Activated naive CD8-positive, alpha-beta T cell treated with anti-CD3 and anti-CD28 coated beads, Interleukin-2, amount 10 ng/mL, durations not matched to agents 7 days and 5 days (primary cell): Measurements from ENCODE around the gene NPR1. TPM values are rescaled to one million over a fixed set of nuclear protein-coding genes. Genes with fewer than 3 reads are reported as not detected.
"Not testable (repeated sequence)": the region's sequence is repeated elsewhere in the genome, so short reads cannot be mapped to it uniquely, and the experiment has no call there.

Source experiments
- ATAC-seq: fragments of 150-1000 bp; cut with Tn5 transposase; one replicate; pipeline ENCODE4 v1.10.0; 2021; ENCODE audit warnings: low read depth, moderate library complexity
- POLR2A ChIA-PET: fragments of 350-600 bp; sonication (Branson Sonifier 250); formaldehyde crosslinking; loops from one replicate; lab custom pipeline; 2021; ENCODE audit warnings: antibody characterized with exemption; lab: Charles Lee
- DNase-seq: peaks from one replicate; pipeline ENCODE4 v3.0.0; 2021
- H3K27ac Mint-ChIP-seq: one replicate; pipeline ENCODE4 v1.8.0; 2022; ENCODE audit warnings: mild to moderate bottlenecking, mixed read lengths
- H3K27me3 Mint-ChIP-seq: one replicate; pipeline ENCODE4 v1.8.0; 2022; ENCODE audit warnings: mild to moderate bottlenecking, moderate library complexity, mixed read lengths
- H3K36me3 Mint-ChIP-seq: one replicate; pipeline ENCODE4 v1.8.0; 2021; ENCODE audit warnings: mild to moderate bottlenecking, mixed read lengths
- H3K4me1 Mint-ChIP-seq: one replicate; pipeline ENCODE4 v1.8.0; 2021; ENCODE audit warnings: mixed read lengths
- H3K4me3 Mint-ChIP-seq: one replicate; pipeline ENCODE4 v1.8.0; 2022; ENCODE audit warnings: mild to moderate bottlenecking, moderate library complexity, mixed read lengths
- H3K9me3 Mint-ChIP-seq: one replicate; pipeline ENCODE4 v1.8.0; 2021; ENCODE audit warnings: mixed read lengths
- total RNA-seq, 2 experiments: library from RNA; stranded (reverse); gene quantifications; one replicate each; pipeline ENCODE4 v1.2.3, GENCODE V29; 2021

Gene NPR1
- total RNA-seq, 2 experiments from 2014 or later: not detected

GRCh38 chr1:153671628-153672353 lies 6.7 kb upstream of the NPR1 start:
- H3K4me3 Mint-ChIP-seq, H3K27me3 Mint-ChIP-seq, H3K9me3 Mint-ChIP-seq: not testable (repeated sequence)
- Mint-ChIP-seq H3K27ac (peak overlapping the region; percentile 85), H3K4me1 (peaks cover 23% of the 10 kb centered on the region), H3K36me3 (peaks cover 29% of the 10 kb centered on the region)
- POLR2A ChIA-PET: interaction anchor here (0.9 to 3.0 kb wide), 8 partner anchors 12 to 318 kb away, joined by 3 to 28 read pairs (median 5); partner anchors contain the start of genes CHTOP, INTS3, SLC27A3 and SNAPIN
- peak; percentile 25 for ATAC-seq
- DNase-seq: peak; percentile 70

- ATAC-seq (no peak), DNase-seq (no peak)
- Mint-ChIP-seq H3K27me3 (peaks cover 19% of the 10 kb centered on the region), H3K4me3 (no peak overlapping the region), H3K27ac (no peak overlapping the region), H3K4me1 (peaks cover 26% of the 10 kb centered on the region), H3K9me3 (no peaks in the 10 kb centered on the region), H3K36me3 (peaks cover 16% of the 10 kb centered on the region)
- POLR2A ChIA-PET: interaction anchor here (0.7 to 1.0 kb wide), 3 partner anchors 8 to 113 kb away, joined by 3 to 4 read pairs (median 4); no protein-coding TSS in a partner anchor
Observed at GRCh38 chr1:153673511-153673910, 5.0 kb upstream of the NPR1 start.

- DNase-seq: peak; percentile 52
- Mint-ChIP-seq H3K27me3 (peaks cover 56% of the 10 kb centered on the region), H3K36me3 (no peaks in the 10 kb centered on the region), H3K4me3 (peak overlapping the region; percentile 79), H3K27ac (no peak overlapping the region), H3K4me1 (peaks cover 20% of the 10 kb centered on the region), H3K9me3 (no peaks in the 10 kb centered on the region)
- peak; percentile 49 for ATAC-seq
- POLR2A ChIA-PET: interaction anchor here (0.7 to 1.2 kb wide), 2 partner anchors 47 to 98 kb away, joined by 3 to 5 read pairs; partner anchors contain the start of gene SLC27A3
Observed at GRCh38 chr1:153677718-153678518, 570 bp upstream of the NPR1 start.

- H3K36me3 Mint-ChIP-seq: no peaks in the 10 kb centered on the region
- no peak overlapping the region for H3K27ac Mint-ChIP-seq
- H3K27me3 Mint-ChIP-seq: peaks cover 56% of the 10 kb centered on the region
- POLR2A ChIA-PET: interaction anchor here (2.3 kb wide), 1 partner anchor 311 kb away, joined by 6 read pairs; the partner anchor contains the start of gene RPS27
- peaks cover 20% of the 10 kb centered on the region for H3K4me1 Mint-ChIP-seq
- ATAC-seq: peak; percentile 60
- no peaks in the 10 kb centered on the region for H3K9me3 Mint-ChIP-seq
- H3K4me3 Mint-ChIP-seq: peak overlapping the region; percentile 79
- peak; percentile 63 for DNase-seq
Observed at GRCh38 chr1:153679337-153680119, 1.0 kb downstream of the NPR1 start.

GRCh38 chr1:153680120-153680403 lies 1.6 kb downstream of the NPR1 start:
- H3K27ac Mint-ChIP-seq: no peak overlapping the region
- H3K9me3 Mint-ChIP-seq: no peaks in the 10 kb centered on the region
- H3K27me3 Mint-ChIP-seq: peaks cover 56% of the 10 kb centered on the region
- no peaks in the 10 kb centered on the region for H3K36me3 Mint-ChIP-seq
- ATAC-seq: no peak
- H3K4me3 Mint-ChIP-seq: peak overlapping the region; percentile 79
- POLR2A ChIA-PET: interaction anchor here (2.3 kb wide), 1 partner anchor 311 kb away, joined by 6 read pairs; the partner anchor contains the start of gene RPS27
- H3K4me1 Mint-ChIP-seq: peaks cover 20% of the 10 kb centered on the region
- no peak for DNase-seq

- Mint-ChIP-seq H3K27me3 (peaks cover 47% of the 10 kb centered on the region), H3K4me1 (peaks cover 16% of the 10 kb centered on the region), H3K27ac (no peak overlapping the region), H3K4me3 (no peak overlapping the region), H3K36me3 (no peaks in the 10 kb centered on the region), H3K9me3 (no peaks in the 10 kb centered on the region)
- ATAC-seq (no peak), DNase-seq (no peak)
- POLR2A ChIA-PET: no interaction called here
Observed at GRCh38 chr1:153682730-153683129, 4.2 kb downstream of the NPR1 start.

GRCh38 chr1:153683854-153684253 lies 5.4 kb downstream of the NPR1 start:
- peaks cover 6% of the 10 kb centered on the region for H3K4me1 Mint-ChIP-seq
- H3K4me3 Mint-ChIP-seq: no peak overlapping the region
- no peaks in the 10 kb centered on the region for H3K9me3 Mint-ChIP-seq
- POLR2A ChIA-PET: no interaction called here
- H3K27ac Mint-ChIP-seq: no peak overlapping the region
- DNase-seq (no peak), ATAC-seq (no peak)
- peaks cover 38% of the 10 kb centered on the region for H3K27me3 Mint-ChIP-seq
- H3K36me3 Mint-ChIP-seq: no peaks in the 10 kb centered on the region

GRCh38 chr1:153684892-153685291 lies 6.4 kb downstream of the NPR1 start:
- ATAC-seq: no peak
- peaks cover 34% of the 10 kb centered on the region for H3K27me3 Mint-ChIP-seq
- no peak overlapping the region for H3K27ac Mint-ChIP-seq
- no peak overlapping the region for H3K4me3 Mint-ChIP-seq
- no peaks in the 10 kb centered on the region for H3K36me3 Mint-ChIP-seq
- peaks cover 6% of the 10 kb centered on the region for H3K4me1 Mint-ChIP-seq
- no peak for DNase-seq
- POLR2A ChIA-PET: interaction anchor here (1.0 kb wide), 1 partner anchor 305 kb away, joined by 3 read pairs; no protein-coding TSS in a partner anchor
- no peaks in the 10 kb centered on the region for H3K9me3 Mint-ChIP-seq

GRCh38 chr1:153685544-153686340 lies 7.3 kb downstream of the NPR1 start:
- Mint-ChIP-seq H3K27ac (no peak overlapping the region), H3K9me3 (no peaks in the 10 kb centered on the region), H3K27me3 (peaks cover 25% of the 10 kb centered on the region), H3K36me3 (no peaks in the 10 kb centered on the region), H3K4me3 (no peak overlapping the region), H3K4me1 (peaks cover 6% of the 10 kb centered on the region)
- DNase-seq: no peak
- POLR2A ChIA-PET: interaction anchor here (1.0 kb wide), 1 partner anchor 304 kb away, joined by 3 read pairs; no protein-coding TSS in a partner anchor
- no peak for ATAC-seq

GRCh38 chr1:153687346-153688125 lies 9.0 kb downstream of the NPR1 start:
- ATAC-seq (no peak), DNase-seq (no peak)
- H3K4me3 Mint-ChIP-seq: no peak overlapping the region
- H3K27me3 Mint-ChIP-seq: peaks cover 17% of the 10 kb centered on the region
- no peaks in the 10 kb centered on the region for H3K9me3 Mint-ChIP-seq
- no peak overlapping the region for H3K27ac Mint-ChIP-seq
- no peaks in the 10 kb centered on the region for H3K36me3 Mint-ChIP-seq
- POLR2A ChIA-PET: interaction anchor here (1.1 kb wide), 1 partner anchor 40 kb away, joined by 3 read pairs; no protein-coding TSS in a partner anchor
- H3K4me1 Mint-ChIP-seq: peaks cover 10% of the 10 kb centered on the region

- Mint-ChIP-seq H3K4me1 (peaks cover 10% of the 10 kb centered on the region), H3K27me3 (peaks cover 13% of the 10 kb centered on the region), H3K27ac (no peak overlapping the region), H3K9me3 (no peaks in the 10 kb centered on the region), H3K36me3 (no peaks in the 10 kb centered on the region), H3K4me3 (no peak overlapping the region)
- DNase-seq (no peak), ATAC-seq (no peak)
- POLR2A ChIA-PET: interaction anchor here (1.1 kb wide), 1 partner anchor 39 kb away, joined by 3 read pairs; no protein-coding TSS in a partner anchor
Observed at GRCh38 chr1:153688276-153688675, 9.8 kb downstream of the NPR1 start.
